ENCODE results near the gene RESP18.

RESP18 gene

DNA sequence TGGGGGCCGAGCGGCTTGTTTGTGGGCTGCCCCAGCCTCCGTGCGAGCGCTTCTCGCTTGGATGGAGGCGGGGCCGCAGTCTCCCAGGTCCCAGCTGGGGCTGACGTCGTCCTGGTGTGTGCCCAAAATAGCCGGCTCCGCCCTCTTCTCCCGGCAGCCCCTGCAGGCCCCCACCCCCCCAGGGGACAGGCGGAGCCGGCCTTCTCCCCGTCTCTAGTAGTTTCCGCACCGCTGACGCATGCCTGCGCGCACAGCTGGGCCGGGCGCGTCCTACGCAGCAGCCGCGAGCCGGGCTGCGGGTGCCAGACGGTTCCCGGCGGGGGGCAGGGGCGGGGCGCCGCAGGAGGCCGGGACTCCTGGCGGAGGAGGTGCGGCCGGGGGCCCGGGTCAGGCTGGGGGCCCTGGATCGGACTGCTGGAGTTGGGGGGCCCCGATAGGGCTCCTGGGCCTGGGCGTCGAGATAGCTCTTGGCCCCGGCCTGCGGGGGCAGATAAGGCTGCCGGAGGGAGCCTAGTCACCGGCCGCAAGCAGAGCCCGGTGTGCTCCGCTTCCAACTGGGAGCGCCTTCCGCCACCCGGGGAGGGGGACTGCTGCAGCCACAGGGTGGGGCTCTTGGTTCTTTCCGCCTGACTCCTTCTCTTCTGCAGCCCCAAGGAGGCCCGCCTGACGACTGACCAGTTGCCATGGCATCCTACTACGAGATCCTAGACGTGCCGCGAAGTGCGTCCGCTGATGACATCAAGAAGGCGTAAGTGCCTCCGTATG is 53.2 kb downstream of the RESP18 start, which contains the start of gene DNAJB2 (continued):
- TF ChIP-seq, protein P1, sequence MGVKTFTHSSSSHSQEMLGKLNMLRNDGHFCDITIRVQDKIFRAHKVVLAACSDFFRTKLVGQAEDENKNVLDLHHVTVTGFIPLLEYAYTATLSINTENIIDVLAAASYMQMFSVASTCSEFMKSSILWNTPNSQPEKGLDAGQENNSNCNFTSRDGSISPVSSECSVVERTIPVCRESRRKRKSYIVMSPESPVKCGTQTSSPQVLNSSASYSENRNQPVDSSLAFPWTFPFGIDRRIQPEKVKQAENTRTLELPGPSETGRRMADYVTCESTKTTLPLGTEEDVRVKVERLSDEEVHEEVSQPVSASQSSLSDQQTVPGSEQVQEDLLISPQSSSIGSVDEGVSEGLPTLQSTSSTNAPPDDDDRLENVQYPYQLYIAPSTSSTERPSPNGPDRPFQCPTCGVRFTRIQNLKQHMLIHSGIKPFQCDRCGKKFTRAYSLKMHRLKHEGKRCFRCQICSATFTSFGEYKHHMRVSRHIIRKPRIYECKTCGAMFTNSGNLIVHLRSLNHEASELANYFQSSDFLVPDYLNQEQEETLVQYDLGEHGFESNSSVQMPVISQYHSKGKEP (tag by site-specific recombination; IDR thresholded peaks at IDR 0.05): peak; percentile 79
- TF ChIP-seq ZIC2 (tag by site-specific recombination; IDR thresholded peaks at IDR 0.05): peak; percentile 83
- no peak for TF ChIP-seq ZNF621 (tag by site-specific recombination; IDR thresholded peaks at IDR 0.05)
- TF ChIP-seq ZNF549 (tag by site-specific recombination; IDR thresholded peaks at IDR 0.05): no peak
- no peak for TF ChIP-seq ZNF112 (tag by site-specific recombination; IDR thresholded peaks at IDR 0.05)
- peak; percentile 48 for TF ChIP-seq ZBTB8A (tag by site-specific recombination; IDR thresholded peaks at IDR 0.05)
- TF ChIP-seq REPIN1 (tag by site-specific recombination; IDR thresholded peaks at IDR 0.05; ENCODE audit: low read depth): no peak
- no peak for TF ChIP-seq ZNF274 (IDR thresholded peaks at IDR 0.05; ENCODE audit: low read length)
- no peak for TF ChIP-seq ZNF274 (tag by site-specific recombination; IDR thresholded peaks at IDR 0.05; ENCODE audit: borderline replicate concordance)
- peak; percentile 75 for TF ChIP-seq KLF8 (tag by site-specific recombination; IDR thresholded peaks at IDR 0.05)
- TF ChIP-seq ZNF548 (tag by site-specific recombination; IDR thresholded peaks at IDR 0.05): no peak
- peak; percentile 96 for TF ChIP-seq ZNF510 (tag by site-specific recombination; IDR thresholded peaks at IDR 0.05; ENCODE audit: insufficient replicate concordance)
- TF ChIP-seq ZSCAN23 (tag by site-specific recombination; IDR thresholded peaks at IDR 0.05): no peak
- TF ChIP-seq OSR2 (tag by site-specific recombination; IDR thresholded peaks at IDR 0.05): peak; percentile 54; the same call in 1 of the 2 replicates
- TF ChIP-seq, protein P2, sequence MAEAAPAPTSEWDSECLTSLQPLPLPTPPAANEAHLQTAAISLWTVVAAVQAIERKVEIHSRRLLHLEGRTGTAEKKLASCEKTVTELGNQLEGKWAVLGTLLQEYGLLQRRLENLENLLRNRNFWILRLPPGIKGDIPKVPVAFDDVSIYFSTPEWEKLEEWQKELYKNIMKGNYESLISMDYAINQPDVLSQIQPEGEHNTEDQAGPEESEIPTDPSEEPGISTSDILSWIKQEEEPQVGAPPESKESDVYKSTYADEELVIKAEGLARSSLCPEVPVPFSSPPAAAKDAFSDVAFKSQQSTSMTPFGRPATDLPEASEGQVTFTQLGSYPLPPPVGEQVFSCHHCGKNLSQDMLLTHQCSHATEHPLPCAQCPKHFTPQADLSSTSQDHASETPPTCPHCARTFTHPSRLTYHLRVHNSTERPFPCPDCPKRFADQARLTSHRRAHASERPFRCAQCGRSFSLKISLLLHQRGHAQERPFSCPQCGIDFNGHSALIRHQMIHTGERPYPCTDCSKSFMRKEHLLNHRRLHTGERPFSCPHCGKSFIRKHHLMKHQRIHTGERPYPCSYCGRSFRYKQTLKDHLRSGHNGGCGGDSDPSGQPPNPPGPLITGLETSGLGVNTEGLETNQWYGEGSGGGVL (tag by site-specific recombination; IDR thresholded peaks at IDR 0.05): no peak; the same call in 1 of the 2 replicates
- TF ChIP-seq SP2 (tag by site-specific recombination; IDR thresholded peaks at IDR 0.05): peak; percentile 86
- TF ChIP-seq, protein P3, sequence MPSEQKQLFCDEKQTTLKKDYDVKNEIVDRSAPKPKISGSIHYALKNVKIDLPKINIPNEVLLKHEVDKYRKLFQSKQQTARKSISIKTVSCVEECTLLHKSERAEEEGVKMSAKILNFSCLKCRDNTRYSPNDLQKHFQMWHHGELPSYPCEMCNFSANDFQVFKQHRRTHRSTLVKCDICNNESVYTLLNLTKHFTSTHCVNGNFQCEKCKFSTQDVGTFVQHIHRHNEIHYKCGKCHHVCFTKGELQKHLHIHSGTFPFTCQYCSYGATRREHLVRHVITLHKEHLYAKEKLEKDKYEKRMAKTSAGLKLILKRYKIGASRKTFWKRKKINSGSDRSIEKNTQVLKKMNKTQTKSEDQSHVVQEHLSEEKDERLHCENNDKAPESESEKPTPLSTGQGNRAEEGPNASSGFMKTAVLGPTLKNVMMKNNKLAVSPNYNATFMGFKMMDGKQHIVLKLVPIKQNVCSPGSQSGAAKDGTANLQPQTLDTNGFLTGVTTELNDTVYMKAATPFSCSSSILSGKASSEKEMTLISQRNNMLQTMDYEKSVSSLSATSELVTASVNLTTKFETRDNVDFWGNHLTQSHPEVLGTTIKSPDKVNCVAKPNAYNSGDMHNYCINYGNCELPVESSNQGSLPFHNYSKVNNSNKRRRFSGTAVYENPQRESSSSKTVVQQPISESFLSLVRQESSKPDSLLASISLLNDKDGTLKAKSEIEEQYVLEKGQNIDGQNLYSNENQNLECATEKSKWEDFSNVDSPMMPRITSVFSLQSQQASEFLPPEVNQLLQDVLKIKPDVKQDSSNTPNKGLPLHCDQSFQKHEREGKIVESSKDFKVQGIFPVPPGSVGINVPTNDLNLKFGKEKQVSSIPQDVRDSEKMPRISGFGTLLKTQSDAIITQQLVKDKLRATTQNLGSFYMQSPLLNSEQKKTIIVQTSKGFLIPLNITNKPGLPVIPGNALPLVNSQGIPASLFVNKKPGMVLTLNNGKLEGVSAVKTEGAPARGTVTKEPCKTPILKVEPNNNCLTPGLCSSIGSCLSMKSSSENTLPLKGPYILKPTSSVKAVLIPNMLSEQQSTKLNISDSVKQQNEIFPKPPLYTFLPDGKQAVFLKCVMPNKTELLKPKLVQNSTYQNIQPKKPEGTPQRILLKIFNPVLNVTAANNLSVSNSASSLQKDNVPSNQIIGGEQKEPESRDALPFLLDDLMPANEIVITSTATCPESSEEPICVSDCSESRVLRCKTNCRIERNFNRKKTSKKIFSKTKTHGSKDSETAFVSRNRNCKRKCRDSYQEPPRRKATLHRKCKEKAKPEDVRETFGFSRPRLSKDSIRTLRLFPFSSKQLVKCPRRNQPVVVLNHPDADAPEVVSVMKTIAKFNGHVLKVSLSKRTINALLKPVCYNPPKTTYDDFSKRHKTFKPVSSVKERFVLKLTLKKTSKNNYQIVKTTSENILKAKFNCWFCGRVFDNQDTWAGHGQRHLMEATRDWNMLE (tag by site-specific recombination; conservative IDR thresholded peaks at IDR 0.05; ENCODE audit: low read depth): no peak
- peak; percentile 55; the same call in 1 of the 2 replicates for TF ChIP-seq WT1 (tag by site-specific recombination; IDR thresholded peaks at IDR 0.05)
- no peak for TF ChIP-seq ZSCAN16 (tag by site-specific recombination; IDR thresholded peaks at IDR 0.05)
- TF ChIP-seq ZNF394 (tag by site-specific recombination; IDR thresholded peaks at IDR 0.05; ENCODE audit: borderline replicate concordance): peak; percentile 68; the same call in 1 of the 2 replicates
- TF ChIP-seq GLI2 (tag by site-specific recombination; IDR thresholded peaks at IDR 0.05; ENCODE audit: borderline replicate concordance, low read depth): no peak
- TF ChIP-seq, protein P4, sequence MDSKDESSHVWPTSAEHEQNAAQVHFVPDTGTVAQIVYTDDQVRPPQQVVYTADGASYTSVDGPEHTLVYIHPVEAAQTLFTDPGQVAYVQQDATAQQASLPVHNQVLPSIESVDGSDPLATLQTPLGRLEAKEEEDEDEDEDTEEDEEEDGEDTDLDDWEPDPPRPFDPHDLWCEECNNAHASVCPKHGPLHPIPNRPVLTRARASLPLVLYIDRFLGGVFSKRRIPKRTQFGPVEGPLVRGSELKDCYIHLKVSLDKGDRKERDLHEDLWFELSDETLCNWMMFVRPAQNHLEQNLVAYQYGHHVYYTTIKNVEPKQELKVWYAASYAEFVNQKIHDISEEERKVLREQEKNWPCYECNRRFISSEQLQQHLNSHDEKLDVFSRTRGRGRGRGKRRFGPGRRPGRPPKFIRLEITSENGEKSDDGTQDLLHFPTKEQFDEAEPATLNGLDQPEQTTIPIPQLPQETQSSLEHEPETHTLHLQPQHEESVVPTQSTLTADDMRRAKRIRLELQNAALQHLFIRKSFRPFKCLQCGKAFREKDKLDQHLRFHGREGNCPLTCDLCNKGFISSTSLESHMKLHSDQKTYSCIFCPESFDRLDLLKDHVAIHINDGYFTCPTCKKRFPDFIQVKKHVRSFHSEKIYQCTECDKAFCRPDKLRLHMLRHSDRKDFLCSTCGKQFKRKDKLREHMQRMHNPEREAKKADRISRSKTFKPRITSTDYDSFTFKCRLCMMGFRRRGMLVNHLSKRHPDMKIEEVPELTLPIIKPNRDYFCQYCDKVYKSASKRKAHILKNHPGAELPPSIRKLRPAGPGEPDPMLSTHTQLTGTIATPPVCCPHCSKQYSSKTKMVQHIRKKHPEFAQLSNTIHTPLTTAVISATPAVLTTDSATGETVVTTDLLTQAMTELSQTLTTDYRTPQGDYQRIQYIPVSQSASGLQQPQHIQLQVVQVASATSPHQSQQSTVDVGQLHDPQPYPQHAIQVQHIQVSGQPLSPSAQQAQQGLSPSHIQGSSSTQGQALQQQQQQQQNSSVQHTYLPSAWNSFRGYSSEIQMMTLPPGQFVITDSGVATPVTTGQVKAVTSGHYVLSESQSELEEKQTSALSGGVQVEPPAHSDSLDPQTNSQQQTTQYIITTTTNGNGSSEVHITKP (tag by site-specific recombination; IDR thresholded peaks at IDR 0.05): peak; percentile 82; the same call in 1 of the 2 replicates
- TF ChIP-seq, protein P5, sequence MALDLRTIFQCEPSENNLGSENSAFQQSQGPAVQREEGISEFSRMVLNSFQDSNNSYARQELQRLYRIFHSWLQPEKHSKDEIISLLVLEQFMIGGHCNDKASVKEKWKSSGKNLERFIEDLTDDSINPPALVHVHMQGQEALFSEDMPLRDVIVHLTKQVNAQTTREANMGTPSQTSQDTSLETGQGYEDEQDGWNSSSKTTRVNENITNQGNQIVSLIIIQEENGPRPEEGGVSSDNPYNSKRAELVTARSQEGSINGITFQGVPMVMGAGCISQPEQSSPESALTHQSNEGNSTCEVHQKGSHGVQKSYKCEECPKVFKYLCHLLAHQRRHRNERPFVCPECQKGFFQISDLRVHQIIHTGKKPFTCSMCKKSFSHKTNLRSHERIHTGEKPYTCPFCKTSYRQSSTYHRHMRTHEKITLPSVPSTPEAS (tag by site-specific recombination; IDR thresholded peaks at IDR 0.05): no peak
- TF ChIP-seq, protein P6, sequence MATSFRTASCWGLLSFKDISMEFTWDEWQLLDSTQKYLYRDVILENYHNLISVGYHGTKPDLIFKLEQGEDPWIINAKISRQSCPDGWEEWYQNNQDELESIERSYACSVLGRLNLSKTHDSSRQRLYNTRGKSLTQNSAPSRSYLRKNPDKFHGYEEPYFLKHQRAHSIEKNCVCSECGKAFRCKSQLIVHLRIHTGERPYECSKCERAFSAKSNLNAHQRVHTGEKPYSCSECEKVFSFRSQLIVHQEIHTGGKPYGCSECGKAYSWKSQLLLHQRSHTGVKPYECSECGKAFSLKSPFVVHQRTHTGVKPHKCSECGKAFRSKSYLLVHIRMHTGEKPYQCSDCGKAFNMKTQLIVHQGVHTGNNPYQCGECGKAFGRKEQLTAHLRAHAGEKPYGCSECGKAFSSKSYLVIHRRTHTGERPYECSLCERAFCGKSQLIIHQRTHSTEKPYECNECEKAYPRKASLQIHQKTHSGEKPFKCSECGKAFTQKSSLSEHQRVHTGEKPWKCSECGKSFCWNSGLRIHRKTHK (tag by site-specific recombination; IDR thresholded peaks at IDR 0.05): no peak

Data from HEK293 (cell line).